K562 (cell line): ENCODE measurements around the gene SPATS1. TPM values are rescaled to one million over a fixed set of nuclear protein-coding genes. Genes with fewer than 3 reads are reported as not detected.

Experiments used
- JUND ChIP-seq, 2 experiments: IDR thresholded peaks; 2 replicates in 1 of 2; 3 replicates in 1 of 2; pipeline ENCODE4 v1.6.1; 2011; ENCODE audit warnings: borderline replicate concordance in 2 of 2, low read depth in 2 of 2, low read length in 2 of 2, improper control_type of control experiment in 1 of 2, missing biosample characterization in 1 of 2, missing genetic modification characterization in 1 of 2, missing genetic modification reagents in 1 of 2
- NR3C1 ChIP-seq: sonication (generic); formaldehyde crosslinking; IDR thresholded peaks from 2 replicates; pipeline ENCODE4 v1.8.1; 2022; ENCODE audit warnings: missing genetic modification reagents
- POLR2G ChIP-seq: fragments of 200-400 bp; formaldehyde crosslinking; IDR thresholded peaks from 2 replicates; pipeline ENCODE4 v1.6.1; 2017; ENCODE audit warnings: low read depth, mild to moderate bottlenecking, antibody characterized with exemption, low read length, moderate library complexity
- RBFOX2 ChIP-seq: fragments of 200-400 bp; formaldehyde crosslinking; IDR thresholded peaks from 2 replicates; pipeline ENCODE4 v1.6.1; 2017; ENCODE audit warnings: low read depth, mild to moderate bottlenecking, low read length, moderate library complexity
- SUPT5H ChIP-seq: fragments of 450-650 bp; IDR thresholded peaks from 2 replicates; pipeline ENCODE4 v1.6.1; 2016
- TBP ChIP-seq: optimal IDR thresholded peaks from 2 replicates; pipeline ENCODE3; 2011; ENCODE audit warnings: low read depth, low read length, improper control_type of control experiment
- TEAD4 ChIP-seq, 2 experiments: sonication (generic) in 1 of 2; formaldehyde crosslinking in 1 of 2; IDR thresholded peaks; 2 replicates each; pipeline versions ENCODE4 v1.6.1 to v1.8.0; 2012 to 2022; ENCODE audit warnings: borderline replicate concordance in 1 of 2, inconsistent platforms in 1 of 2, low read length in 1 of 2, mild to moderate bottlenecking in 1 of 2, missing genetic modification reagents in 1 of 2
- YY1 ChIP-seq, 3 experiments: IDR thresholded peaks; 2 replicates each; pipeline ENCODE4 v1.6.1; 2011; ENCODE audit warnings: low read length in 2 of 3, mild to moderate bottlenecking in 2 of 3, moderate library complexity in 2 of 3, borderline replicate concordance in 1 of 3, control low read depth in 1 of 3, low read depth in 1 of 3; ENCODE audit not compliant: insufficient read depth in 3 of 3, insufficient replicate concordance in 2 of 3, control insufficient read depth in 1 of 3, insufficient read length in 1 of 3; ENCODE audit errors: extremely low read depth in 1 of 3
- ZNF12 ChIP-seq: sonication (generic); formaldehyde crosslinking; IDR thresholded peaks from 2 replicates; pipeline ENCODE4 v1.4.0; 2020; ENCODE audit warnings: mild to moderate bottlenecking, missing genetic modification reagents
- ZNF444 ChIP-seq: fragments of 250-450 bp; sonication (Bioruptor Pico); IDR thresholded peaks from 2 replicates; pipeline ENCODE4 v1.4.0; 2020; ENCODE audit warnings: mild to moderate bottlenecking, moderate library complexity
- polyA plus RNA-seq, 8 experiments: library from polyadenylated mRNA; depleted of rRNA in 4 of 8; stranded (reverse) in 5 of 8; unstranded in 3 of 8; fragments of >200 nt; fragmentation: Nextera tagmentation in 2 of 8; fragmentation: Illumina TruSeq in 1 of 8; extraction: Ambion mirVana in 2 of 8; extraction: Trizol in 1 of 8; gene quantifications; 2 replicates each; pipeline versions ENCODE4 v1.2.1 to v1.2.3, GENCODE V29; 2011 to 2014; ENCODE audit warnings: inconsistent platforms in 1 of 8, missing spikeins in 1 of 8
- total RNA-seq, 7 experiments: library from RNA; depleted of rRNA in 6 of 7; stranded (reverse); fragments of >200 nt in 6 of 7; fragmentation: Illumina TruSeq in 2 of 7; extraction: Trizol in 2 of 7; gene quantifications; 2 replicates each; pipeline versions ENCODE4 v1.2.1 to v1.2.3, GENCODE V29; 2011 to 2021; ENCODE audit warnings: low replicate concordance in 1 of 7
- TF ChIP-seq, protein P1 (sequence below): fragments of 450-650 bp; IDR thresholded peaks from 2 replicates; pipeline ENCODE4 v1.6.1; 2017; ENCODE audit warnings: antibody characterized with exemption, mild to moderate bottlenecking
- TF ChIP-seq, protein P2 (sequence below), 3 experiments: IDR thresholded peaks in 2 of 3; conservative IDR thresholded peaks in 1 of 3; 2 replicates each; pipeline ENCODE4 v1.5.1; 2011 to 2012; ENCODE audit warnings: low read length in 3 of 3, mild to moderate bottlenecking in 3 of 3, control low read depth in 2 of 3, improper control_type of control experiment in 1 of 3, inconsistent platforms in 1 of 3, low read depth in 1 of 3, mixed read lengths in 1 of 3, moderate library complexity in 1 of 3; ENCODE audit not compliant: insufficient read depth in 2 of 3
- TF ChIP-seq, protein P3 (sequence below): IDR thresholded peaks from 2 replicates; pipeline ENCODE4 v1.6.1; 2012; ENCODE audit warnings: low read depth, low read length, improper control_type of control experiment, borderline replicate concordance

SPATS1 gene
- total and polyA plus RNA-seq, 9 of the 15 experiments (the other 6 are each of a cell fraction or from before 2014, with no cell fraction given): not detected

DNA sequence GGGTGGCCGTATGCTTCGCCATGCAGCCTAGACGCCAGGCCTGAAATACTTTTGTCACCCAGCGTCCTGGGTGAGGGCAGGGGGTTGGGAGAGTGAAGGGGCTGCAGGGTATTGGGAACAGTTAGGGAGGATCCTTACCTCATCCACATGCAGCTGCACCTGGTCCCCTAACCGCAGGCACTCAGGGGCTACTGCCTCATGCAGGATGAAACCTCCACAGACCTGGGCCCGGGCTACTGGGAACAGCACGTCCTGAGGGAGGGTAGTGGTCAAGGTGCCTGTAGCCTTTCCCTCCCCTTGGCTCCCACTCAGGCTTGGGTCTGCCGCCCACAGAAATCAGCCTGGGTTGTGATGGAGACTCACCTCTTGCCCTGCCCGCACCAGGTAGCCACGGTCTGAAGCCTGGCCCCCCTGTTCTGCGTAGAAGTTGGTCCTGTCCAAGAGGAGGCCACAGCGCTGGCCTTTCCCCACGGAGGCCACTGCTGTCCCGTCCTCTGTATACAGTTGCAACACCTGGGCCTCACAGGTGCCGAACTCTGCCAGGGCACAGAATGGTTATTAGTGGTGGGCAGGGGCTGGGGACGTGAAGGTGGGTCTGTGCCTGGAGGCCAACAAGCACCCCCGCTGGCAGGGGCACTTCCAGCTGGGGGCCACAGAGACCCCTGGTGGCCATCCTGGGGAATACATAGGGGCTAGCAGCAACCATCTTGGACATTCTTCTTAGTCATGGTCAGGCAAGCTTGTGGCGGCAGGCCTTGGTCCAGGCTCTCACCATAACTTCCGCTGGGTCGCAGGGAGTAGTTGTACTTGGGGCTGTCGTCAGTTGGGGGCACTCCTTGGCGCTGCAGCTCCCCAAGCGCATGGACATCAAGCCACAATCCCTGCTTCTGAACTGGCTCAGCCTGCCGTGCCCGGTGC lies 37.9 kb upstream of the SPATS1 start (continued):
- TF ChIP-seq, protein P1, sequence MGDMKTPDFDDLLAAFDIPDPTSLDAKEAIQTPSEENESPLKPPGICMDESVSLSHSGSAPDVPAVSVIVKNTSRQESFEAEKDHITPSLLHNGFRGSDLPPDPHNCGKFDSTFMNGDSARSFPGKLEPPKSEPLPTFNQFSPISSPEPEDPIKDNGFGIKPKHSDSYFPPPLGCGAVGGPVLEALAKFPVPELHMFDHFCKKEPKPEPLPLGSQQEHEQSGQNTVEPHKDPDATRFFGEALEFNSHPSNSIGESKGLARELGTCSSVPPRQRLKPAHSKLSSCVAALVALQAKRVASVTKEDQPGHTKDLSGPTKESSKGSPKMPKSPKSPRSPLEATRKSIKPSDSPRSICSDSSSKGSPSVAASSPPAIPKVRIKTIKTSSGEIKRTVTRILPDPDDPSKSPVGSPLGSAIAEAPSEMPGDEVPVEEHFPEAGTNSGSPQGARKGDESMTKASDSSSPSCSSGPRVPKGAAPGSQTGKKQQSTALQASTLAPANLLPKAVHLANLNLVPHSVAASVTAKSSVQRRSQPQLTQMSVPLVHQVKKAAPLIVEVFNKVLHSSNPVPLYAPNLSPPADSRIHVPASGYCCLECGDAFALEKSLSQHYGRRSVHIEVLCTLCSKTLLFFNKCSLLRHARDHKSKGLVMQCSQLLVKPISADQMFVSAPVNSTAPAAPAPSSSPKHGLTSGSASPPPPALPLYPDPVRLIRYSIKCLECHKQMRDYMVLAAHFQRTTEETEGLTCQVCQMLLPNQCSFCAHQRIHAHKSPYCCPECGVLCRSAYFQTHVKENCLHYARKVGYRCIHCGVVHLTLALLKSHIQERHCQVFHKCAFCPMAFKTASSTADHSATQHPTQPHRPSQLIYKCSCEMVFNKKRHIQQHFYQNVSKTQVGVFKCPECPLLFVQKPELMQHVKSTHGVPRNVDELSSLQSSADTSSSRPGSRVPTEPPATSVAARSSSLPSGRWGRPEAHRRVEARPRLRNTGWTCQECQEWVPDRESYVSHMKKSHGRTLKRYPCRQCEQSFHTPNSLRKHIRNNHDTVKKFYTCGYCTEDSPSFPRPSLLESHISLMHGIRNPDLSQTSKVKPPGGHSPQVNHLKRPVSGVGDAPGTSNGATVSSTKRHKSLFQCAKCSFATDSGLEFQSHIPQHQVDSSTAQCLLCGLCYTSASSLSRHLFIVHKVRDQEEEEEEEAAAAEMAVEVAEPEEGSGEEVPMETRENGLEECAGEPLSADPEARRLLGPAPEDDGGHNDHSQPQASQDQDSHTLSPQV: no peak
- TF ChIP-seq TEAD4 (IDR thresholded peaks at IDR 0.05; ENCODE audit: low read length) (peak; percentile 21; the same call in 1 of the 2 replicates), TEAD4 (CRISPR knock-in tag; IDR thresholded peaks at IDR 0.05; ENCODE audit: borderline replicate concordance) (no peak; the same call in 1 of the 2 replicates), RBFOX2 (peak; percentile 46), POLR2G (peak; percentile 49), YY1 (IDR thresholded peaks at IDR 0.05; ENCODE audit: borderline replicate concordance in 1 of 3, control insufficient read depth in 1 of 3, extremely low read depth in 1 of 3, insufficient read depth in 3 of 3, insufficient read length in 1 of 3, insufficient replicate concordance in 2 of 3, low read depth in 1 of 3, low read length in 2 of 3) (peak; percentile 34 to 92 (median 85)), NR3C1 (CRISPR knock-in tag) (no peak), TBP (peak; percentile 28), SUPT5H (no peak), ZNF12 (CRISPR knock-in tag) (no peak), ZNF444 (CRISPR knock-in tag) (no peak), JUND (IDR thresholded peaks at IDR 0.05; ENCODE audit: borderline replicate concordance, low read depth, low read length) (0 out of 2 replicates have a peak, but pooled peaks have one; percentile 17), JUND (tag; IDR thresholded peaks at IDR 0.05; ENCODE audit: borderline replicate concordance, low read depth, low read length) (0 out of 3 replicates have a peak, but pooled peaks have one; percentile 11)
- TF ChIP-seq, protein P2, sequence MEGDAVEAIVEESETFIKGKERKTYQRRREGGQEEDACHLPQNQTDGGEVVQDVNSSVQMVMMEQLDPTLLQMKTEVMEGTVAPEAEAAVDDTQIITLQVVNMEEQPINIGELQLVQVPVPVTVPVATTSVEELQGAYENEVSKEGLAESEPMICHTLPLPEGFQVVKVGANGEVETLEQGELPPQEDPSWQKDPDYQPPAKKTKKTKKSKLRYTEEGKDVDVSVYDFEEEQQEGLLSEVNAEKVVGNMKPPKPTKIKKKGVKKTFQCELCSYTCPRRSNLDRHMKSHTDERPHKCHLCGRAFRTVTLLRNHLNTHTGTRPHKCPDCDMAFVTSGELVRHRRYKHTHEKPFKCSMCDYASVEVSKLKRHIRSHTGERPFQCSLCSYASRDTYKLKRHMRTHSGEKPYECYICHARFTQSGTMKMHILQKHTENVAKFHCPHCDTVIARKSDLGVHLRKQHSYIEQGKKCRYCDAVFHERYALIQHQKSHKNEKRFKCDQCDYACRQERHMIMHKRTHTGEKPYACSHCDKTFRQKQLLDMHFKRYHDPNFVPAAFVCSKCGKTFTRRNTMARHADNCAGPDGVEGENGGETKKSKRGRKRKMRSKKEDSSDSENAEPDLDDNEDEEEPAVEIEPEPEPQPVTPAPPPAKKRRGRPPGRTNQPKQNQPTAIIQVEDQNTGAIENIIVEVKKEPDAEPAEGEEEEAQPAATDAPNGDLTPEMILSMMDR (IDR thresholded peaks at IDR 0.05 in 2 of 3, conservative IDR thresholded peaks at IDR 0.05 in 1 of 3; ENCODE audit: insufficient read depth in 2 of 3, low read depth in 1 of 3, low read length in 3 of 3): peak; percentile 88 to 94 (median 90)
- TF ChIP-seq, protein P3, sequence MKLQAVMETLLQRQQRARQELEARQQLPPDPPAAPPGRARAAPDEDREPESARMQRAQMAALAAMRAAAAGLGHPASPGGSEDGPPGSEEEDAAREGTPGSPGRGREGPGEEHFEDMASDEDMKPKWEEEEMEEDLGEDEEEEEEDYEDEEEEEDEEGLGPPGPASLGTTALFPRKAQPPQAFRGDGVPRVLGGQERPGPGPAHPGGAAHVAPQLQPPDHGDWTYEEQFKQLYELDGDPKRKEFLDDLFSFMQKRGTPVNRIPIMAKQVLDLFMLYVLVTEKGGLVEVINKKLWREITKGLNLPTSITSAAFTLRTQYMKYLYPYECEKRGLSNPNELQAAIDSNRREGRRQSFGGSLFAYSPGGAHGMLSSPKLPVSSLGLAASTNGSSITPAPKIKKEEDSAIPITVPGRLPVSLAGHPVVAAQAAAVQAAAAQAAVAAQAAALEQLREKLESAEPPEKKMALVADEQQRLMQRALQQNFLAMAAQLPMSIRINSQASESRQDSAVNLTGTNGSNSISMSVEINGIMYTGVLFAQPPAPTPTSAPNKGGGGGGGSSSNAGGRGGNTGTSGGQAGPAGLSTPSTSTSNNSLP: no peak
